RWPE1 (cell line): ENCODE data around the gene TSEN54.

Experiments used
- CTCF ChIA-PET: fragments of 350-600 bp; sonication (Branson Sonifier 250); formaldehyde crosslinking; extraction: SDS; loops from one replicate; lab custom pipeline; 2021; lab: Yijun Ruan, JAX
- POLR2A ChIA-PET: fragments of 400-600 bp; formaldehyde crosslinking; extraction: SDS; loops from one replicate; lab custom pipeline; 2020; ENCODE audit warnings: antibody characterized with exemption; ENCODE audit not compliant: low non-redundant PET; lab: Yijun Ruan, JAX
- DNase-seq: peaks from one replicate; pipeline ENCODE4 v3.0.0; 2012; ENCODE audit warnings: low spot score
- H3K27ac ChIP-seq: fragments of 450-650 bp; 2 replicates; pipeline ENCODE4 v1.5.1; 2017
- CTCF ChIP-seq: fragments of 450-650 bp; conservative IDR thresholded peaks from 2 replicates; pipeline ENCODE4 v1.5.1; 2017; ENCODE audit warnings: low read depth, mild to moderate bottlenecking

Gene TSEN54

DNA sequence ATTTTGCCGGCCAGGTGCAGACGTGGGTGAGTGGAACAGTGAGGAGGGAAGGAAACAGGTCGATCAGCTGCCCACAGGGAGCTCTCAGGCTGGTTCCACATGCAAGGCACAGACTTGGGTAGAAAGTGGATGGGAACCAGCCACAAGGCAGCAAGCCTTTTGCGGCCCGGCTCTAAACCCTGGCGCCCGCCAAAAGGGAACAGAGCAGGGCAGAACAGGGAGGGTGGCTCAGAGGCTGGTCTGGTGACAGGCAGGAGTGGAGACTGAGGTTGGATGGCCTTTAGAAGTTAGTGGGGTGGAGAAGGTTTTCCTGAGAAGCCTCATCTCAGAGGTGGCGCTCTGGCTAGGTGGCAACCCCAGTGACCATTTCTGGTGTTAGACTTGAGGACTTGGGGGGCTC lies 19.5 kb downstream of the TSEN54 start:
- POLR2A ChIA-PET, result interaction anchor here (0.8 kb wide), 1 partner anchor 10 kb away, joined by 3 read pairs; the partner anchor contains the start of gene LLGL2

DNA sequence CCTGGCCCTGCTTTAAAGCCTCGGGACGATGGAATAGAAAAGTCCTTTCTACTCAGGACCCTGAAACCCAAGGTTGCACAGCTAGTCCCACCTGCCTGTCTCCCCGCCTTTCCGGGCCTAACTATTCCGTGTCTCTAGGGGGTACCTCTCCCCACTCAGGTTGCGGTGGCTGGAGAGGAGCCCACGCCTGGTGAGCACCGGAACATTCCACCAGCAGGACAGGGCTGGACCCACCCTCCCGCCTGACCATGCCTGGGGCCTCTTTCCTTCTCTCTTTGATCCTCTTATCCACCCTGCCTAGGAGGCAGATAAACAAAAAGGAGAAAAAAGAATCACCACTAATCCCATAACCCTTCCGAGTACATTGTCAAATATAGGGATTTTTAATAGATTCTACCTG lies 20.0 kb downstream of the TSEN54 start:
- DNase-seq, result no peak
- TF ChIP-seq CTCF, result no peak
- POLR2A ChIA-PET, result interaction anchor here (0.6 to 0.8 kb wide), 2 partner anchors 11 kb away, joined by 3 to 5 read pairs; partner anchors contain the start of gene LLGL2
- no peak overlapping the region for H3K27ac ChIP-seq
- CTCF ChIA-PET, result no interaction called here

More for the DNA sequence above, 19.5 kb downstream of the TSEN54 start:
- CTCF ChIA-PET, result interaction anchor here (0.6 to 0.7 kb wide), 2 partner anchors 17 to 32 kb away, joined by 4 read pairs; no protein-coding TSS in a partner anchor
- no peak for DNase-seq
- H3K27ac ChIP-seq, result no peak overlapping the region
- TF ChIP-seq CTCF, result no peak

DNA sequence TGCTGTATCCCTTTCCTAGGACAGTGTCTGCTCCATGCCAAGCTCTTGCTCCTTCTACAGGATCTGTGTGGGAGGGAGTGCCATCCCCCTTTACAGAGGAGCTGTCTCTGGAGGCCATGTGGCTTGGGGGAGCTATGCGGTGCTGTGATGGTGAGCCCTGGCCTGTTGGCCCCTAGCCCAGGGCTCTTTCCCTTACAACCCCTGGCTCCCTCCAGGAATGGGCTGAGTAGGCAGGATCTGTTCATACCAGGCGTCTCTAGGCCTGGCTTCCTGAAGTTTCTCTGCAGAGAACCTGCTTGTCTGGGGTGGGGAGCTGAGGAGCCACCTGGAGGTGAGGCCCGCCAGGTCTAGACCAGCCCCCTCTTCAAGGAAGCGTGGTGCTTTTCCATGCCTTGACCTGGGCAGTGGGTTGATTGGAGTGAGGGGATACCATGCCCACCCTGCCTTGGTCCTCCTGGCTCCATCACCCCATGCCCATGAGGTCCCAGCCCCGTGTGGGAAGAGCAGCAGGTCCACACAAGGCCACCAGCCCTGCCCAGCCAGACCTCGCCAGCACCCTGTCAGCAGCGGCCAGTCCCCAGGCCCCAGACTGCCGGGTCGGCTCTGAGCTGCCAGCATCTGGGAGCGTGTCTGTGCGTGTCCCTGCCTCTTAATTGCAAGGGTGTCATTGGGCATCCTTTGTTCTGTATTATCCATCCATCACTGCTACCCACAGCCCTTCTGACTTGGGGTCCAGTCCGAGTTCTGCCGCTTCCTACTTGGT lies 23.8 kb downstream of the TSEN54 start:
- TF ChIP-seq CTCF, result no peak
- H3K27ac ChIP-seq, result no peak overlapping the region
- ChIA-PET CTCF (interaction anchor here (0.8 kb wide), 1 partner anchor 59 kb away, joined by 3 read pairs; no protein-coding TSS in a partner anchor), POLR2A (no interaction called here)
- DNase-seq, result no peak

DNA sequence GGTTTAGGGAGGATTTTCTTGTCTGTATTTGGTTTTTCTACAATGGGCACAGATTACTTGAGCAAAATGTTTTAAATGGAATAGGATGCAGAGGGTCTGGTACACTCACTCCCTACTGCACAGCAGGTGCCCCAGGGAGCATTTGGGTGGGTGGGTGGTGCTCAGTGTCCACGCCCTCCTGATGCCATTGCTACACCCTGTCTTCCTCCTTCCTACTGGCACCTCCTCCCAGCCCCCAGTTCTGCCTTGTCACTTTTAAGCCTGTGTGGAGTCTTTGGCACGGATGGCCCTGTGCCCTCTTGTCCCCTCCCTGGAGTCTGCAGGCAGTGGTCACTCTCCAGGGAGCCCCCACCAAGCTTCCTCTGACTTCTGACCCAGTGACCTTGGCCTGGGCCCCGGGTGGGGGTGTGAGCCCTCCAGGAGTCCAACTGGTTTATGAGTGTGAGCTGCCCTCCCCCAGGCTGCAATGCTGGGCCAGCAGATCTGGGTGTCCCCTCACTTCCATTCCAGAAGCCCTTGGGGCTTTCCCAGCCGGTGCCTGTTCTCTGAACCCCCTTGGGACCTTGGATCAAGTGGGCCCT lies 24.7 kb downstream of the TSEN54 start:
- CTCF ChIA-PET, result no interaction called here
- no peak for DNase-seq
- TF ChIP-seq CTCF, result no peak
- no peak overlapping the region for H3K27ac ChIP-seq
- POLR2A ChIA-PET, result no interaction called here

DNA sequence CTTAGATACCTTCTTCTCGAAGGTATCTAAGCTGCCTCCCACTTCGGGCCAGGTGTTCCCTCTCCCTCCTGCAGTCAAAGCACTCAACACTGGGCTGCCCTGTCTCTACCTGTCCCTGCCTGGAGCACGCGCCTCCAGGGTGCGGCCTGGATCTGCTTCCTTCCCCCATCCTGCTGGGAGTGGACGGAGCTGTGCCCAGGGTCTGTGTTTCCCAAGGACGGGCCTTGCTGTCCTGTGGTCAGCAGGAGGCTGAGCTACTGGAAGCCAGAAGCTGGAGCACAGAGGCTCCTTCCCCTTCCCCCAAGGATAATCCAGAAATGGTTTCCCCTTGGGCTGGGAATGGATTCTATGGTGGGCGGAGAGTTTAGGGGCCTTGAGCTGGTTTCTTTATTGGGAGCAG lies 25.9 kb downstream of the TSEN54 start:
- no peak for TF ChIP-seq CTCF
- no peak overlapping the region for H3K27ac ChIP-seq
- ChIA-PET CTCF (interaction anchor here (1.2 kb wide), 1 partner anchor 9 kb away, joined by 4 read pairs; no protein-coding TSS in a partner anchor), POLR2A (no interaction called here)
- no peak for DNase-seq

- no peak overlapping the region for H3K27ac ChIP-seq
- POLR2A ChIA-PET, result no interaction called here
- CTCF ChIA-PET, result interaction anchor here (1.2 kb wide), 1 partner anchor 9 kb away, joined by 4 read pairs; no protein-coding TSS in a partner anchor
- TF ChIP-seq CTCF, result no peak
- no peak for DNase-seq
Measured at GRCh38 chr17:75542728-75543336, 26.5 kb downstream of the TSEN54 start.
